Neuronal stem cell (in vitro differentiated cells): ENCODE results near the gene SMURF2.
"Not testable (repeated sequence)": the region's sequence is repeated elsewhere in the genome, so short reads cannot be mapped to it uniquely, and the experiment has no call there.

Experiments used
- DNase-seq: peaks from one replicate; pipeline ENCODE4 v3.0.0-alpha.2; 2013; ENCODE audit warnings: low spot score
- H2AFZ ChIP-seq: one replicate; pipeline ENCODE4 v1.6.1; 2013; ENCODE audit warnings: mild to moderate bottlenecking, low read length, inconsistent platforms
- H2AK5ac ChIP-seq: 2 replicates; pipeline ENCODE4 v1.6.1; 2013; ENCODE audit warnings: low read depth, mild to moderate bottlenecking, inconsistent platforms, low read length, moderate library complexity, mixed read lengths
- H2BK120ac ChIP-seq: 2 replicates; pipeline ENCODE4 v1.6.1; 2013; ENCODE audit warnings: low read depth, mild to moderate bottlenecking, inconsistent platforms, low read length, moderate library complexity, mixed read lengths
- H2BK12ac ChIP-seq: one replicate; pipeline ENCODE4 v1.6.1; 2013; ENCODE audit warnings: low read length, inconsistent platforms
- H2BK15ac ChIP-seq: 2 replicates; pipeline ENCODE4 v1.6.1; 2013; ENCODE audit warnings: mild to moderate bottlenecking, low read length, inconsistent platforms, mixed read lengths
- H2BK5ac ChIP-seq: one replicate; pipeline ENCODE4 v1.6.1; 2013; ENCODE audit warnings: inconsistent platforms, mild to moderate bottlenecking, low read length, moderate library complexity
- H3K14ac ChIP-seq: one replicate; pipeline ENCODE4 v1.6.1; 2013; ENCODE audit warnings: low read length, inconsistent platforms
- H3K18ac ChIP-seq: 2 replicates; pipeline ENCODE4 v1.6.1; 2013; ENCODE audit warnings: low read length, inconsistent platforms
- H3K23ac ChIP-seq: 2 replicates; pipeline ENCODE4 v1.6.1; 2013; ENCODE audit warnings: low read depth, mild to moderate bottlenecking, mixed read lengths, low read length, inconsistent platforms; ENCODE audit not compliant: poor library complexity
- H3K27ac ChIP-seq: replicated peaks from 3 replicates; pipeline ENCODE4 v1.5.1; 2013; ENCODE audit warnings: low read length, inconsistent platforms
- H3K27me3 ChIP-seq, 3 experiments: 2 replicates each; pipeline ENCODE4 v1.6.1; 2013; ENCODE audit warnings: low read length in 3 of 3, mild to moderate bottlenecking in 2 of 3, inconsistent platforms in 1 of 3, low read depth in 1 of 3, mixed read lengths in 1 of 3, moderate library complexity in 1 of 3; ENCODE audit not compliant: control insufficient read depth in 3 of 3, insufficient read depth in 3 of 3
- H3K36me3 ChIP-seq, 2 donors: replicated peaks in 1 of 2; 2 replicates each; pipeline ENCODE4 v1.6.1; 2013; ENCODE audit warnings: low read length in 2 of 2; ENCODE audit not compliant: control insufficient read depth in 2 of 2, insufficient read depth in 2 of 2
- H3K4ac ChIP-seq: 2 replicates; pipeline ENCODE4 v1.6.1; 2013; ENCODE audit warnings: inconsistent platforms, mild to moderate bottlenecking, low read length, moderate library complexity
- H3K4me1 ChIP-seq, 2 donors: 1 replicate in 1 of 2; 2 replicates in 1 of 2; pipeline ENCODE4 v1.6.1; 2013; ENCODE audit warnings: low read length in 2 of 2, low read depth in 1 of 2; ENCODE audit not compliant: control insufficient read depth in 2 of 2, insufficient read depth in 1 of 2
- H3K4me2 ChIP-seq: one replicate; pipeline ENCODE4 v1.6.1; 2013; ENCODE audit warnings: mild to moderate bottlenecking, low read length, inconsistent platforms; ENCODE audit not compliant: insufficient read depth, poor library complexity, severe bottlenecking
- H3K4me3 ChIP-seq, 2 donors: 2 replicates each; pipeline ENCODE4 v1.5.1; 2013; ENCODE audit warnings: low read length in 2 of 2, mild to moderate bottlenecking in 2 of 2, inconsistent platforms in 1 of 2, moderate library complexity in 1 of 2
- H3K79me1 ChIP-seq: one replicate; pipeline ENCODE4 v1.6.1; 2013; ENCODE audit warnings: low read depth, mild to moderate bottlenecking, inconsistent platforms, low read length, moderate library complexity
- H3K9ac ChIP-seq: one replicate; pipeline ENCODE4 v1.6.1; 2013; ENCODE audit warnings: mild to moderate bottlenecking, low read depth, low read length, inconsistent platforms; ENCODE audit not compliant: poor library complexity
- H3K9me3 ChIP-seq, 2 donors: replicated peaks in 1 of 2; 2 replicates each; pipeline versions ENCODE3 to v1.6.1; 2013; ENCODE audit warnings: low read length in 2 of 2, mild to moderate bottlenecking in 2 of 2, inconsistent platforms in 1 of 2, low read depth in 1 of 2, mixed read lengths in 1 of 2, moderate library complexity in 1 of 2; ENCODE audit not compliant: control insufficient read depth in 2 of 2, insufficient read depth in 1 of 2
- H4K8ac ChIP-seq: one replicate; pipeline ENCODE4 v1.6.1; 2013; ENCODE audit warnings: low read depth, mild to moderate bottlenecking, inconsistent platforms, low read length, moderate library complexity
- H4K91ac ChIP-seq: one replicate; pipeline ENCODE4 v1.6.1; 2013; ENCODE audit warnings: low read length, low read depth, mild to moderate bottlenecking, inconsistent platforms; ENCODE audit not compliant: poor library complexity
- WGBS, 2 donors: extraction: QIAGEN DNeasy Blood & Tissue Kit; methylation state at CpG; one replicate each; pipeline ENCODE4 v1.1.7; 2013; ENCODE audit warnings: missing lambda C conversion rate in 2 of 2, mixed read lengths in 1 of 2; ENCODE audit not compliant: insufficient read length in 2 of 2, insufficient replicate concordance in 1 of 2; ENCODE audit errors: extremely low coverage in 2 of 2; 5-methylcytosine and 5-hydroxymethylcytosine counted together

SMURF2 gene

GRCh38 chr17:64604532-64604931, 57.6 kb downstream of the SMURF2 start:
- H2BK120ac ChIP-seq, H3K4me3 ChIP-seq, H3K27me3 ChIP-seq, H2BK5ac ChIP-seq, H3K4me1 ChIP-seq, H3K9ac ChIP-seq, H2BK15ac ChIP-seq, H3K4me2 ChIP-seq, H3K14ac ChIP-seq, H2AFZ ChIP-seq, H3K9me3 ChIP-seq, H4K8ac ChIP-seq, H2AK5ac ChIP-seq, H3K36me3 ChIP-seq, H3K23ac ChIP-seq, H4K91ac ChIP-seq, H3K79me1 ChIP-seq, H2BK12ac ChIP-seq, H3K4ac ChIP-seq, H3K18ac ChIP-seq, DNase-seq, H3K27ac ChIP-seq: not testable (repeated sequence)
- no CpG with 5 or more reads among the region's 12 CpGs for WGBS, 2 donors

- Histone ChIP-seq H4K91ac (no peak overlapping the region), H3K4me1 (peaks cover 0 to 3% of the 10 kb centered on the region in 2 donors), H2BK120ac (no peak overlapping the region), H2AFZ (no peak overlapping the region), H3K18ac (no peak overlapping the region), H3K9ac (no peak overlapping the region), H2BK12ac (no peak overlapping the region), H2AK5ac (no peak overlapping the region), H3K79me1 (no peaks in the 10 kb centered on the region), H4K8ac (no peak overlapping the region), H3K4me2 (no peak overlapping the region), H3K4ac (no peak overlapping the region), H3K14ac (no peak overlapping the region), H3K27ac (no peak overlapping the region), H2BK15ac (no peak overlapping the region), H2BK5ac (no peak overlapping the region), H3K27me3 (no peaks in the 10 kb centered on the region), H3K4me3 (no peak overlapping the region), H3K36me3 (no peaks in the 10 kb centered on the region), H3K9me3 (no peaks in the 10 kb centered on the region), H3K23ac (no peak overlapping the region)
- no peak for DNase-seq
- no CpG with 5 or more reads among the region's 1 CpG for WGBS, 2 donors
These were observed 58.1 kb downstream of the SMURF2 start for GRCh38 chr17:64603987-64604386.

GRCh38 chr17:64599827-64600226, 62.3 kb downstream of the SMURF2 start:
- Histone ChIP-seq H4K91ac (no peak overlapping the region), H2AFZ (no peak overlapping the region), H2BK12ac (no peak overlapping the region), H2BK120ac (no peak overlapping the region), H3K36me3 (peaks cover 0 to 33% of the 10 kb centered on the region in 2 donors), H3K79me1 (no peaks in the 10 kb centered on the region), H3K4me3 (no peak overlapping the region), H3K27ac (no peak overlapping the region), H3K14ac (no peak overlapping the region), H4K8ac (no peak overlapping the region), H3K4ac (no peak overlapping the region), H2BK15ac (no peak overlapping the region), H3K23ac (no peak overlapping the region), H3K27me3 (no peaks in the 10 kb centered on the region), H3K4me1 (peaks cover 0 to 3% of the 10 kb centered on the region in 2 donors), H3K18ac (no peak overlapping the region), H2AK5ac (no peak overlapping the region), H3K9ac (no peak overlapping the region), H3K4me2 (no peak overlapping the region), H2BK5ac (no peak overlapping the region), H3K9me3 (no peaks in the 10 kb centered on the region)
- DNase-seq: no peak
- WGBS, 2 donors: no CpG with 5 or more reads among the region's 1 CpG

- H4K8ac ChIP-seq: no peak overlapping the region
These were observed 62.9 kb downstream of the SMURF2 start for GRCh38 chr17:64599187-64599676.

More at GRCh38 chr17:64599187-64599676, 62.9 kb downstream of the SMURF2 start:
- H3K4ac ChIP-seq: no peak overlapping the region
- no peak overlapping the region for H3K27ac ChIP-seq
- no peak overlapping the region for H2BK15ac ChIP-seq
- H2AFZ ChIP-seq: no peak overlapping the region
- DNase-seq: no peak
- no CpG with 5 or more reads among the region's 10 CpGs for WGBS, 2 donors
- H3K27me3 ChIP-seq: no peaks in the 10 kb centered on the region
- H3K4me2 ChIP-seq: no peak overlapping the region
- no peak overlapping the region for H3K23ac ChIP-seq
- H3K9ac ChIP-seq: no peak overlapping the region
- H3K9me3 ChIP-seq: no peaks in the 10 kb centered on the region
- no peak overlapping the region for H2AK5ac ChIP-seq
- H3K4me1 ChIP-seq: peaks cover 0 to 3% of the 10 kb centered on the region in 2 donors
- H2BK12ac ChIP-seq: no peak overlapping the region
- no peak overlapping the region for H4K91ac ChIP-seq
- no peaks in the 10 kb centered on the region for H3K79me1 ChIP-seq
- H3K36me3 ChIP-seq: peaks cover 0 to 38% of the 10 kb centered on the region in 2 donors
- no peak overlapping the region for H2BK120ac ChIP-seq
- no peak overlapping the region for H3K4me3 ChIP-seq
- no peak overlapping the region for H3K14ac ChIP-seq
- no peak overlapping the region for H3K18ac ChIP-seq
- H2BK5ac ChIP-seq: no peak overlapping the region
